Prostate gland (tissue), 2 donors: Measurements from ENCODE around the gene SMYD5.

Experiments
- CTCF ChIP-seq, 4 experiments: fragments of 200-600 bp in 2 of 4; fragments of 450-650 bp in 2 of 4; sonication (generic) in 2 of 4; IDR thresholded peaks; 1 replicate in 3 of 4; 2 replicates in 1 of 4; pipeline ENCODE4 v1.5.1; 2016 to 2019; ENCODE audit warnings: antibody characterized with exemption in 4 of 4, mild to moderate bottlenecking in 2 of 4, moderate library complexity in 2 of 4
- POLR2A ChIP-seq: fragments of 450-650 bp; IDR thresholded peaks from one replicate; pipeline ENCODE4 v1.6.1; 2016; ENCODE audit warnings: antibody characterized with exemption, mild to moderate bottlenecking
- POLR2AphosphoS5 ChIP-seq: sonication (generic); formaldehyde crosslinking; IDR thresholded peaks from one replicate; pipeline ENCODE4 v1.6.1; 2017; ENCODE audit warnings: antibody characterized with exemption

- TF ChIP-seq POLR2A = no peak
- TF ChIP-seq POLR2AphosphoS5 = no peak
- TF ChIP-seq CTCF (IDR thresholded peaks at IDR 0.05) = no peak
These were observed 11.6 kb upstream of the SMYD5 start, which contains the start of gene NOTO for GRCh38 chr2:73202156-73203054.
